AG09319 (cell line): ENCODE results near the gene PDE7B.

Source experiments
- DNase-seq: peaks from one replicate; pipeline ENCODE4 v3.0.0-alpha.2; 2010; ENCODE audit warnings: low read depth; ENCODE audit errors: extremely low read depth
- CTCF ChIP-seq: IDR thresholded peaks from 2 replicates; pipeline ENCODE4 v1.5.1; 2011; ENCODE audit warnings: low read depth, mild to moderate bottlenecking, inconsistent platforms, low read length, moderate library complexity

The PDE7B gene

GRCh38 chr6:135992739-135993138 is 141.2 kb downstream of the PDE7B start:
- TF ChIP-seq CTCF, result no peak
- DNase-seq, result no peak

GRCh38 chr6:135993361-135993760 is 141.9 kb downstream of the PDE7B start:
- no peak for DNase-seq
- TF ChIP-seq CTCF, result no peak

GRCh38 chr6:135994857-135995544 is 143.5 kb downstream of the PDE7B start:
- no peak for DNase-seq

GRCh38 chr6:135995545-135995898 is 144.0 kb downstream of the PDE7B start:
- no peak for DNase-seq
- no peak for TF ChIP-seq CTCF

More at GRCh38 chr6:135994857-135995544, 143.5 kb downstream of the PDE7B start:
- no peak for TF ChIP-seq CTCF

GRCh38 chr6:135996668-135997067 is 145.2 kb downstream of the PDE7B start:
- DNase-seq, result no peak
- no peak for TF ChIP-seq CTCF

GRCh38 chr6:135999393-135999792 is 147.9 kb downstream of the PDE7B start:
- DNase-seq, result no peak
- no peak for TF ChIP-seq CTCF

- DNase-seq, result no peak
- TF ChIP-seq CTCF, result no peak
Observed at GRCh38 chr6:136007345-136007744, 155.8 kb downstream of the PDE7B start.
